Raji (cell line): ENCODE data around the gene PKM.

Experiments
- POLR2A ChIP-seq: IDR thresholded peaks from 2 replicates; pipeline ENCODE4 v1.6.1; 2011; ENCODE audit warnings: low read depth, low read length, control low read depth; ENCODE audit not compliant: insufficient read depth

The PKM gene

GRCh38 chr15:72231066-72231832 is at the start of gene PKM:
Gene PKM (minus strand): TSS chr15:72231190. CDS start chr15:72219097, 12,093 bp downstream.
- peak; percentile 99 for TF ChIP-seq POLR2A

GRCh38 chr15:72280751-72281150 is 49.8 kb upstream of the PKM start:
- no peak for TF ChIP-seq POLR2A

GRCh38 chr15:72278737-72279136 is 47.7 kb upstream of the PKM start:
- TF ChIP-seq POLR2A: no peak

- TF ChIP-seq POLR2A: no peak
Measured at GRCh38 chr15:72276326-72276700, 45.3 kb upstream of the PKM start.

GRCh38 chr15:72272997-72273352 is 42.0 kb upstream of the PKM start:
- TF ChIP-seq POLR2A: no peak; the same call in 1 of the 2 replicates

- peak; percentile 73 for TF ChIP-seq POLR2A
Measured at GRCh38 chr15:72272213-72272996, 41.4 kb upstream of the PKM start, which contains the start of gene PARP6. Gene PARP6 (minus strand): TSS chr15:72272554. CDS start chr15:72267477, 5,077 bp downstream.

GRCh38 chr15:72271895-72272212 is 40.9 kb upstream of the PKM start:
- no peak for TF ChIP-seq POLR2A

GRCh38 chr15:72271221-72271620 is 40.2 kb upstream of the PKM start:
- no peak for TF ChIP-seq POLR2A

GRCh38 chr15:72269739-72270138 is 38.7 kb upstream of the PKM start:
- no peak for TF ChIP-seq POLR2A

GRCh38 chr15:72265031-72265430 is 34.0 kb upstream of the PKM start:
- TF ChIP-seq POLR2A: no peak

- TF ChIP-seq POLR2A: no peak
Measured at GRCh38 chr15:72252663-72253299, 21.8 kb upstream of the PKM start.

- TF ChIP-seq POLR2A: no peak
Measured at GRCh38 chr15:72249142-72249810, 18.3 kb upstream of the PKM start.

GRCh38 chr15:72248514-72248913 is 17.5 kb upstream of the PKM start:
- TF ChIP-seq POLR2A: no peak

GRCh38 chr15:72242775-72243370 is 11.9 kb upstream of the PKM start:
- no peak for TF ChIP-seq POLR2A

GRCh38 chr15:72239652-72240051 is 8.7 kb upstream of the PKM start:
- no peak for TF ChIP-seq POLR2A
